ENCODE data around the gene ARRDC3.

The ARRDC3 gene

GRCh38 chr5:91383027-91383955, at the start of gene ARRDC3:
Gene ARRDC3, minus strand, starts transcription at chr5:91383317. Its CDS starts 225 bp downstream, at chr5:91383092.
- Mint-ChIP-seq H3K4me1 (peaks cover 31% of the 10 kb centered on the region), H3K36me3 (ENCODE audit: low read depth) (peaks cover 9% of the 10 kb centered on the region), H3K27ac (peak within 1 kb of the TSS; percentile 100), H3K9me3 (no peaks in the 10 kb centered on the region), H3K4me3 (peak within 1 kb of the TSS; percentile 92 to 97 (median 92)), H3K27me3 (ENCODE audit: low read depth) (no peaks in the 10 kb centered on the region)
- peak in 1 of 3 experiments; percentile 2 for TF ChIP-seq CTCF (IDR thresholded peaks at IDR 0.05; ENCODE audit: unreplicated experiment in 3 of 3)

GRCh38 chr5:91430949-91431348, 47.8 kb upstream of the ARRDC3 start:
- no peak overlapping the region for H3K27ac Mint-ChIP-seq
- TF ChIP-seq CTCF (IDR thresholded peaks at IDR 0.05; ENCODE audit: unreplicated experiment in 3 of 3): no peak
- H3K27me3 Mint-ChIP-seq (ENCODE audit: low read depth): no peaks in the 10 kb centered on the region
- no peaks in the 10 kb centered on the region for H3K36me3 Mint-ChIP-seq (ENCODE audit: low read depth)
- H3K4me3 Mint-ChIP-seq: no peak overlapping the region
- H3K9me3 Mint-ChIP-seq: peaks cover 4% of the 10 kb centered on the region
- H3K4me1 Mint-ChIP-seq: no peaks in the 10 kb centered on the region

GRCh38 chr5:91424638-91425436, 41.7 kb upstream of the ARRDC3 start:
- H3K27me3 Mint-ChIP-seq (ENCODE audit: low read depth): no peaks in the 10 kb centered on the region
- no peak overlapping the region for H3K27ac Mint-ChIP-seq
- H3K4me3 Mint-ChIP-seq: no peak overlapping the region
- no peaks in the 10 kb centered on the region for H3K4me1 Mint-ChIP-seq
- no peak for TF ChIP-seq CTCF (IDR thresholded peaks at IDR 0.05; ENCODE audit: unreplicated experiment in 3 of 3)
- peaks cover 2% of the 10 kb centered on the region for H3K9me3 Mint-ChIP-seq
- no peaks in the 10 kb centered on the region for H3K36me3 Mint-ChIP-seq (ENCODE audit: low read depth)

GRCh38 chr5:91423871-91424270, 40.8 kb upstream of the ARRDC3 start:
- no peak for TF ChIP-seq CTCF (IDR thresholded peaks at IDR 0.05; ENCODE audit: unreplicated experiment in 3 of 3)
- no peaks in the 10 kb centered on the region for H3K9me3 Mint-ChIP-seq
- no peaks in the 10 kb centered on the region for H3K36me3 Mint-ChIP-seq (ENCODE audit: low read depth)
- H3K27ac Mint-ChIP-seq: no peak overlapping the region
- H3K27me3 Mint-ChIP-seq (ENCODE audit: low read depth): no peaks in the 10 kb centered on the region
- H3K4me3 Mint-ChIP-seq: no peak overlapping the region
- H3K4me1 Mint-ChIP-seq: no peaks in the 10 kb centered on the region

GRCh38 chr5:91420879-91421278, 37.8 kb upstream of the ARRDC3 start:
- H3K36me3 Mint-ChIP-seq (ENCODE audit: low read depth): no peaks in the 10 kb centered on the region
- no peaks in the 10 kb centered on the region for H3K27me3 Mint-ChIP-seq (ENCODE audit: low read depth)
- H3K4me1 Mint-ChIP-seq: no peaks in the 10 kb centered on the region
- no peak for TF ChIP-seq CTCF (IDR thresholded peaks at IDR 0.05; ENCODE audit: unreplicated experiment in 3 of 3)
- H3K4me3 Mint-ChIP-seq: no peak overlapping the region
- no peaks in the 10 kb centered on the region for H3K9me3 Mint-ChIP-seq
- no peak overlapping the region for H3K27ac Mint-ChIP-seq
